Memory B cell (primary cell): ENCODE results near the gene ZNF485.

Source experiments
- ATAC-seq: fragments of 150-1000 bp; cut with Tn5 transposase; 2 replicates; pipeline ENCODE4 v1.10.0; 2021; ENCODE audit warnings: low read depth, mild to moderate bottlenecking, moderate library complexity
- DNase-seq, 2 donors: peaks; one replicate each; pipeline ENCODE4 v3.0.0; 2022; ENCODE audit warnings: low spot score in 2 of 2
- H3K27ac Mint-ChIP-seq: one replicate; pipeline ENCODE4 v1.8.0; 2022; ENCODE audit warnings: mild to moderate bottlenecking, moderate library complexity, mixed read lengths
- H3K27me3 Mint-ChIP-seq: one replicate; pipeline ENCODE4 v1.8.0; 2022; ENCODE audit warnings: mixed read lengths
- H3K36me3 Mint-ChIP-seq: one replicate; pipeline ENCODE4 v1.8.0; 2022; ENCODE audit warnings: mild to moderate bottlenecking, mixed read lengths
- H3K4me1 Mint-ChIP-seq: one replicate; pipeline ENCODE4 v1.8.0; 2022; ENCODE audit warnings: mixed read lengths
- H3K4me3 Mint-ChIP-seq: one replicate; pipeline ENCODE4 v1.8.0; 2022; ENCODE audit warnings: mild to moderate bottlenecking, moderate library complexity, mixed read lengths
- H3K9me3 Mint-ChIP-seq: one replicate; pipeline ENCODE4 v1.8.0; 2022; ENCODE audit warnings: mixed read lengths

Gene ZNF485

DNA sequence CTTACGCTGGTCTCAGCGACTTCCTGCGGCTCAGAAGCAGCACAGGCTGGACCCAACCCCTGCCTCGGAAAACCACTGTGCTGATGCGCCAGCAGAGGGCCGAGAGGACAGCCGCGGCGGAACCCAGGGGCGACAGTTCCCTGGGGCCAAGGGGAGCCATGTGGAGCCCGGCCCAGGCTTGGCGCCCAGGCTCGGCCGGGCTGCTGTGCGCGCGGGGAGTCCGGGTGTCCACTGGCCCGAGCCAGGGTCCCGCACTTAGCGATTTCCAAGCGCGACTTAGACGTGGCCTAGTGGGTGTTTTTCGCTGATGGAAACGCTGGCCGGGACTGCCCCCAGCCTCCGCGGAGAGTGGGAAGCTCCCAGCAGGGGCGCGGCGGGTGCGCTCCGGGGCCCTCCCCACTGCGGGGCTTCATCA lies 61.1 kb downstream of the ZNF485 start:
- H3K9me3 Mint-ChIP-seq, result no peaks in the 10 kb centered on the region
- peaks cover 2% of the 10 kb centered on the region for H3K36me3 Mint-ChIP-seq
- no peak overlapping the region for H3K27ac Mint-ChIP-seq
- peaks cover 4% of the 10 kb centered on the region for H3K4me1 Mint-ChIP-seq
- peaks cover 15% of the 10 kb centered on the region for H3K27me3 Mint-ChIP-seq
- ATAC-seq (no peak), DNase-seq (no peak)
- H3K4me3 Mint-ChIP-seq, result no peak overlapping the region
